Measurements from ENCODE around the gene STK33. TPM values are rescaled to one million over a fixed set of nuclear protein-coding genes. Genes with fewer than 3 reads are reported as not detected.

STK33 gene
- polyA plus RNA-seq, 1 donor from 2014 or later = 13.9 TPM

GRCh38 chr11:8369592-8370205, 224.3 kb downstream of the STK33 start:
- Histone ChIP-seq H4K20me1 (ENCODE audit: insufficient read depth) (no peaks in the 10 kb centered on the region), H3K9me2 (ENCODE audit: insufficient read depth, low read length) (no peaks in the 10 kb centered on the region), H3F3A (ENCODE audit: insufficient read depth, low read length, poor library complexity, severe bottlenecking) (no peaks in the 10 kb centered on the region), H3K79me2 (replicated peaks; ENCODE audit: insufficient read depth, low read length) (no peaks in the 10 kb centered on the region), H2AFZ (ENCODE audit: low read depth, low read length) (no peak overlapping the region), H3K27me3 (ENCODE audit: insufficient read depth, low read depth, low read length) (no peaks in the 10 kb centered on the region), H3K9ac (ENCODE audit: low read length) (no peak overlapping the region), H3K27ac (ENCODE audit: low read length) (no peak overlapping the region), H3K9me3 (ENCODE audit: low read length) (no peaks in the 10 kb centered on the region), H3K36me3 (ENCODE audit: insufficient read depth, low read length) (no peaks in the 10 kb centered on the region), H3K4me3 (ENCODE audit: low read length) (no peak overlapping the region), H3K4me2 (ENCODE audit: low read length) (no peak overlapping the region)
- TF ChIP-seq REST (IDR thresholded peaks at IDR 0.05; ENCODE audit: borderline replicate concordance) = no peak
- no peak for TF ChIP-seq SMC3 (conservative IDR thresholded peaks at IDR 0.05; ENCODE audit: poor library complexity)
- no peak for TF ChIP-seq CTCF (IDR thresholded peaks at IDR 0.05; ENCODE audit: poor library complexity, severe bottlenecking)
- TF ChIP-seq MXI1 (conservative IDR thresholded peaks at IDR 0.05; ENCODE audit: poor library complexity, severe bottlenecking) = no peak
- TF ChIP-seq EP300 (conservative IDR thresholded peaks at IDR 0.05; ENCODE audit: poor library complexity, severe bottlenecking) = no peak
- no peak for TF ChIP-seq TAF1 (IDR thresholded peaks at IDR 0.05; ENCODE audit: low read depth)
- TF ChIP-seq EZH2 (IDR thresholded peaks at IDR 0.05; ENCODE audit: borderline replicate concordance, insufficient read depth, low read length, poor library complexity, severe bottlenecking) = no peak
- TF ChIP-seq POLR2AphosphoS5 (IDR thresholded peaks at IDR 0.05) = no peak
- TF ChIP-seq RAD21 (conservative IDR thresholded peaks at IDR 0.05) = no peak

GRCh38 chr11:8368772-8369171, 225.3 kb downstream of the STK33 start:
- TF ChIP-seq EP300 (conservative IDR thresholded peaks at IDR 0.05; ENCODE audit: poor library complexity, severe bottlenecking) (no peak), RAD21 (conservative IDR thresholded peaks at IDR 0.05) (no peak), TAF1 (IDR thresholded peaks at IDR 0.05; ENCODE audit: low read depth) (no peak), EZH2 (IDR thresholded peaks at IDR 0.05; ENCODE audit: borderline replicate concordance, insufficient read depth, low read length, poor library complexity, severe bottlenecking) (no peak), REST (IDR thresholded peaks at IDR 0.05; ENCODE audit: borderline replicate concordance) (no peak), CTCF (IDR thresholded peaks at IDR 0.05; ENCODE audit: poor library complexity, severe bottlenecking) (no peak)
- H3F3A ChIP-seq (ENCODE audit: insufficient read depth, low read length, poor library complexity, severe bottlenecking) = no peaks in the 10 kb centered on the region

More at GRCh38 chr11:8368772-8369171, 225.3 kb downstream of the STK33 start:
- no peaks in the 10 kb centered on the region for H3K27me3 ChIP-seq (ENCODE audit: insufficient read depth, low read depth, low read length)
- no peak overlapping the region for H3K27ac ChIP-seq (ENCODE audit: low read length)
- H3K9me3 ChIP-seq (ENCODE audit: low read length) = no peaks in the 10 kb centered on the region
- H3K9ac ChIP-seq (ENCODE audit: low read length) = no peak overlapping the region
- no peaks in the 10 kb centered on the region for H3K9me2 ChIP-seq (ENCODE audit: insufficient read depth, low read length)
- H3K4me3 ChIP-seq (ENCODE audit: low read length) = no peak overlapping the region
- no peak overlapping the region for H3K4me2 ChIP-seq (ENCODE audit: low read length)
- no peaks in the 10 kb centered on the region for H4K20me1 ChIP-seq (ENCODE audit: insufficient read depth)
- H3K36me3 ChIP-seq (ENCODE audit: insufficient read depth, low read length) = no peaks in the 10 kb centered on the region
- H2AFZ ChIP-seq (ENCODE audit: low read depth, low read length) = no peak overlapping the region
- H3K79me2 ChIP-seq (replicated peaks; ENCODE audit: insufficient read depth, low read length) = no peaks in the 10 kb centered on the region

Measured in neural cell (in vitro differentiated cells).